ENCODE measurements around the gene CCL22. TPM values are rescaled to one million over a fixed set of nuclear protein-coding genes. Genes with fewer than 3 reads are reported as not detected.

The CCL22 gene
- total and polyA plus RNA-seq, 12 donors: 0.03 to 3.0 (median 0.25) TPM; not detected in 3

DNA sequence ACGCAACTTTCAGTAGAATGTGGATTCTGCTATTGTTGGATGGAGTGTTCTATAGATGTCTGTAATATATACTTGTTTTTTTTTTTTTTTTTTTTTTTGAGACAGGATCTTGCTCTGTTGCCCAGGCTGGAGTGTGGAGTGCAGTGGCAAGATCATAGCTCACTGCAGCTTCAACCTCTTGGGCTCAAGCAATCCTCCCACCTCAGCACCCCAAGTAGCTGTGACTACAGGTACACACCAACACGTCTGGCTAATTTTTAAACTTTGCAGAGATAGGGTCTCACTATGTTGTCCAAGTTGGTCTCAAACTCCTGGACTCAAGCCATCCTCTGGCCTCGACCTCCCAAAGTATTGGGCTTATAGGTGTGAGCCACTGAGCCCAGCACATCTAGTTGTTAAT is 27.2 kb upstream of the CCL22 start:
- Histone ChIP-seq H3K36me3 (replicated peaks in 1 of 2) (no peaks in the 10 kb centered on the region), H3K27me3 (no peaks in the 10 kb centered on the region), H3K4me1 (replicated peaks in 1 of 2) (no peaks in the 10 kb centered on the region), H3K9me3 (replicated peaks in 1 of 3) (no peaks in the 10 kb centered on the region), H3K4me3 (no peak overlapping the region), H3K27ac (no peak overlapping the region)
- no peak for DNase-seq
- TF ChIP-seq, protein P1, sequence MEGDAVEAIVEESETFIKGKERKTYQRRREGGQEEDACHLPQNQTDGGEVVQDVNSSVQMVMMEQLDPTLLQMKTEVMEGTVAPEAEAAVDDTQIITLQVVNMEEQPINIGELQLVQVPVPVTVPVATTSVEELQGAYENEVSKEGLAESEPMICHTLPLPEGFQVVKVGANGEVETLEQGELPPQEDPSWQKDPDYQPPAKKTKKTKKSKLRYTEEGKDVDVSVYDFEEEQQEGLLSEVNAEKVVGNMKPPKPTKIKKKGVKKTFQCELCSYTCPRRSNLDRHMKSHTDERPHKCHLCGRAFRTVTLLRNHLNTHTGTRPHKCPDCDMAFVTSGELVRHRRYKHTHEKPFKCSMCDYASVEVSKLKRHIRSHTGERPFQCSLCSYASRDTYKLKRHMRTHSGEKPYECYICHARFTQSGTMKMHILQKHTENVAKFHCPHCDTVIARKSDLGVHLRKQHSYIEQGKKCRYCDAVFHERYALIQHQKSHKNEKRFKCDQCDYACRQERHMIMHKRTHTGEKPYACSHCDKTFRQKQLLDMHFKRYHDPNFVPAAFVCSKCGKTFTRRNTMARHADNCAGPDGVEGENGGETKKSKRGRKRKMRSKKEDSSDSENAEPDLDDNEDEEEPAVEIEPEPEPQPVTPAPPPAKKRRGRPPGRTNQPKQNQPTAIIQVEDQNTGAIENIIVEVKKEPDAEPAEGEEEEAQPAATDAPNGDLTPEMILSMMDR (IDR thresholded peaks at IDR 0.05): no peak
- TF ChIP-seq POLR2A (IDR thresholded peaks at IDR 0.05): no peak
- intact Hi-C loops (cut with DNase I): no loop called here
- 81 to 88% (median 84%) methylated on average over 2 to 3 of the region's 3 CpGs for WGBS, 4 donors

DNA sequence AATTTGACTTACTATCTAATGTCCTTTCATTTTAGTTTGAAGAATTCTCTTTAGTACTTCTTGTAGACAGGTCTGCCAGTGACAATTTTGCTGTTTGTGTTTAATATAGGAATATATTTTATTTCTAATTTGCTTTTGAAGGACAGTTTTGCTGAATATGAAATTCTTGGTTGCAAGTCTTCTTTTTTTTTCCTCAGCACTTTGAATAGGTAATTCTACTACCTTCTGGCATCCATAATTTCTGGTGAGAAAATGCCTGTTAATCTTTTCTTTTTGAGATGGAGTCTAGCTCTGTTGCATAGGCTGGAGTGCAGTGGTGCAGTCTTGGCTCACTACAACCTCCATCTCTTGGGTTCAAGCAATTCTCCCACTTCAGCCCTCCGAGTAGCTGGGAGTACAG is 25.2 kb upstream of the CCL22 start:
- Histone ChIP-seq H3K36me3 (replicated peaks in 1 of 2) (no peaks in the 10 kb centered on the region), H3K9me3 (replicated peaks in 1 of 3) (no peaks in the 10 kb centered on the region), H3K4me3 (no peak overlapping the region), H3K27me3 (peaks cover 3% of the 10 kb centered on the region), H3K27ac (no peak overlapping the region), H3K4me1 (replicated peaks in 1 of 2) (no peaks in the 10 kb centered on the region)
- TF ChIP-seq, protein P1 (IDR thresholded peaks at IDR 0.05): no peak
- TF ChIP-seq POLR2A (IDR thresholded peaks at IDR 0.05): no peak
- DNase-seq: no peak
- intact Hi-C loops (cut with DNase I): no loop called here
- WGBS, 4 donors: 82 to 93% (median 91%) methylated on average over 1 of the region's 1 CpG

DNA sequence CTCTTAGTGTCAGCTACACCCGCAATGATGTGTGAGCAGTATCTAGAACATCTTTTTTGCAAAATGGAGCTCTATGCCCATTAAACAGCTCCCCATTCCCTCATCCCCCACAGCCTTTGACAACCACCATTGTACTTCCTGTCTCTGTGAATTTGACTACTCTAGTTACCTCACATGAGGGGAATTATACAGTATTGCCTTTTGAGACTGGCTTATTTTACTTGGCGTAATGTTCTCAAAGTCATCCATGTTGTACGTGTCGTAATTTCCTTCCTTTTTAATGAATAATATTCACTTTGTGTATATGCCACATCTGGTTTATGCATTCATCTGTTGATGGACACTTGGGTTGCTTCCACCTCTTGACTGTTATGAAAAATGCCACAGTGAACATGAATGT is 23.2 kb upstream of the CCL22 start:
- TF ChIP-seq, protein P1 (IDR thresholded peaks at IDR 0.05): no peak
- no peak for TF ChIP-seq POLR2A (IDR thresholded peaks at IDR 0.05)

DNA sequence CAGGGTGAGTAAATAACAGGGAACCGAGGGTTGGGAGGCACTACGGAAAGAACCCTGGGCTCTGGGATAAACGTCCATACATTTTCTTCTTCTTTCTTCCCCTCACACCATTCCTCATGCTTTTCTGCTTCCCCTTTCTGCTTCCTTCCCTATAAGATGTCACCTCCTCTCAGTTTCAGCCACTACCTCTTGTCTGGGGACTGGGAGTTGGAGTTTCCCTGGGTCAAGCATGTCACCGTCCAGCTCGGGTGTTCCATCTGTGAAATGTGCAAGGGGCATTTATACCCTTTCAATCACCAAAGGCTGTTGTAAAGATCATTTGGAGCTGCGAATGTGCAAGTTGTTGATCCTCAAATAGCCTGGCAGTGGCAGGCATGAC is 17.5 kb upstream of the CCL22 start:
- 63 to 76% (median 70%) methylated on average over 6 of the region's 6 CpGs for WGBS, 4 donors
- H3K36me3 ChIP-seq (replicated peaks in 1 of 2): no peaks in the 10 kb centered on the region
- TF ChIP-seq, protein P1 (IDR thresholded peaks at IDR 0.05): no peak
- no peak for TF ChIP-seq POLR2A (IDR thresholded peaks at IDR 0.05)
- no peak overlapping the region for H3K4me3 ChIP-seq
- H3K4me1 ChIP-seq (replicated peaks in 1 of 2): no peaks in the 10 kb centered on the region
- peak in 1 of 7 donors; percentile 13 for DNase-seq
- H3K27ac ChIP-seq: no peak overlapping the region
- no peaks in the 10 kb centered on the region for H3K9me3 ChIP-seq (replicated peaks in 1 of 3)
- intact Hi-C loops (cut with DNase I): no loop called here
- H3K27me3 ChIP-seq: peaks cover 3% of the 10 kb centered on the region

More for the DNA sequence above, 23.2 kb upstream of the CCL22 start:
- Histone ChIP-seq H3K27me3 (peaks cover 3% of the 10 kb centered on the region), H3K4me3 (no peak overlapping the region), H3K27ac (no peak overlapping the region), H3K36me3 (replicated peaks in 1 of 2) (no peaks in the 10 kb centered on the region), H3K9me3 (replicated peaks in 1 of 3) (no peaks in the 10 kb centered on the region), H3K4me1 (replicated peaks in 1 of 2) (no peaks in the 10 kb centered on the region)
- DNase-seq: no peak
- 70 to 81% (median 80%) methylated on average over 4 of the region's 4 CpGs for WGBS, 4 donors
- intact Hi-C loops (cut with DNase I): no loop called here

Measured in adrenal gland (tissue), 12 donors.